Gastrocnemius medialis (tissue), 4 donors: ENCODE measurements around the gene TXLNA. TPM values are rescaled to one million over a fixed set of nuclear protein-coding genes. Genes with fewer than 3 reads are reported as not detected.

Experiments used
- ATAC-seq, 2 donors: fragments of 150-250 bp; one replicate each; pipeline ENCODE4 v1.9.1; 2016
- DNase-seq, 2 donors: peaks; one replicate each; pipeline ENCODE4 v3.0.0-alpha.2; 2019
- H3K27ac ChIP-seq, 4 donors: fragments of 200-600 bp; sonication (generic); 1 replicate in 1 of 4; 2 replicates in 3 of 4; pipeline ENCODE4 v1.5.1; 2016 to 2018; ENCODE audit warnings: mild to moderate bottlenecking in 2 of 4, moderate library complexity in 1 of 4
- H3K27me3 ChIP-seq, 3 donors: fragments of 200-600 bp; sonication (generic) in 2 of 3; 1 replicate in 1 of 3; 2 replicates in 2 of 3; pipeline versions ENCODE4 v1.5.1 to v1.6.0; 2016 to 2019; ENCODE audit warnings: mild to moderate bottlenecking in 1 of 3, moderate library complexity in 1 of 3
- H3K36me3 ChIP-seq, 2 donors: fragments of 200-600 bp; sonication (generic) in 1 of 2; one replicate each; pipeline ENCODE4 v1.5.1; 2017 to 2018
- H3K4me1 ChIP-seq, 2 donors: fragments of 200-600 bp; sonication (generic) in 1 of 2; one replicate each; pipeline ENCODE4 v1.5.1; 2016 to 2017; ENCODE audit warnings: mild to moderate bottlenecking in 2 of 2
- H3K4me3 ChIP-seq, 4 donors: fragments of 200-600 bp; sonication (generic) in 3 of 4; 1 replicate in 1 of 4; 2 replicates in 3 of 4; pipeline ENCODE4 v1.5.1; 2016 to 2019; ENCODE audit warnings: mild to moderate bottlenecking in 2 of 4
- H3K9me3 ChIP-seq, 3 donors: fragments of 200-600 bp; sonication (generic) in 2 of 3; 1 replicate in 1 of 3; 2 replicates in 2 of 3; pipeline ENCODE4 v1.5.1; 2016 to 2019
- POLR2A ChIP-seq, 2 donors: fragments of 450-650 bp; IDR thresholded peaks; one replicate each; pipeline ENCODE4 v1.6.1; 2017; ENCODE audit warnings: antibody characterized with exemption in 2 of 2, mild to moderate bottlenecking in 2 of 2, moderate library complexity in 2 of 2
- in situ Hi-C, 4 donors: fragments of 200-750 bp; cut with MboI; loops; one replicate each; pipeline versions ENCODE4 v1.15.0 to v1.8.0; 2017; ENCODE audit warnings: low sequenced_read_pairs in 4 of 4
- intact Hi-C: fragments of 100-400 bp; cut with DNase I; formaldehyde crosslinking; loops from one replicate; pipeline ENCODE4 v1.15.1; 2023; ENCODE audit warnings: low total_unique reads
- total RNA-seq, 4 donors: library from RNA; depleted of rRNA; stranded (reverse); fragments of >200 nt; gene quantifications; one replicate each; pipeline versions ENCODE4 v1.1.0 to v1.2.3, GENCODE V29; 2016
- TF ChIP-seq, protein P1 (sequence below), 5 experiments: fragments of 450-650 bp in 3 of 5; fragments of 200-600 bp in 2 of 5; sonication (generic) in 2 of 5; IDR thresholded peaks in 4 of 5; conservative IDR thresholded peaks in 1 of 5; 1 replicate in 4 of 5; 2 replicates in 1 of 5; pipeline ENCODE4 v1.5.1; 2016 to 2019; ENCODE audit warnings: antibody characterized with exemption in 5 of 5, mild to moderate bottlenecking in 3 of 5, moderate library complexity in 3 of 5

The TXLNA gene
- total RNA-seq, 4 donors from 2014 or later: 15.7 to 21.0 (median 17.6) TPM

DNA sequence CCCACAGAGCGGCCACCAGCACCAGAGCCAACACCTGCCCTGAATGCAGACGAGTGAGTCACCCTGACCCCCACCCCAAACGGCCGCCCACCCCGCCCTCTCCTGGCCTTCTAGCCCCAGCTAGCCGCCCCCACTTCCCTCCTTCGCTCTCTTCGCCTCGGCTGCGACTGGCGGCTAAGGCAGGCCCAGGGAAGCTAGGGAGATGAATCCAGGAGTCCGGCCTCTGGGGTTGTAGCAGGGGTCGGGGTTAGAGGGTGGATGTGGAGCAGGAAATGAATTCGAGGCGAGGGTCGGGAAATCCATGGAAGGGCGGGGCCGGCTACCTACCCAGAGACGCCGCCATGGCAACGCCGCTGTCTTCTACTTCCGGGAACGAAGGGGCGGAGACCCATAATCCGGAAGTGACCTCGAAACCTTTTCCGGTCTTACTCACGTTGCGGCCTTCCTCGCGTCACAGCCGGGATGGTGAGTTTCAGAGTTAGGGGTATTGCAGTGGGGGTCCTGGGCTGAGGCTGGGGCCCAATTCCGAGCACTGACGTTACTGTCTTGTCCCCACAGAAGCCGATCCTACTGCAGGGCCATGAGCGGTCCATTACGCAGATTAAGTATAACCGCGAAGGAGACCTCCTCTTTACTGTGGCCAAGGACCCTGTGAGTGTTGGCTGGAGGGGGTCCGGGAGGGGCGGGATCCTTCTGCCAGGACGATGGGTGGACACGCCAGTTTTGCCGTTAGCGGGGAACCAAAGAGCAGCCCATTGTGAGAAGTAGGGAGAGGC is 42.7 kb downstream of the TXLNA start, which contains the start of the genes EIF3I and TMEM234:
EIF3I (plus strand) TSS at position 428 of the 776 bp plus-strand sequence; CDS start at position 463, 35 bp downstream.
TMEM234 (minus strand) TSS at position 374 of the 776 bp plus-strand sequence; CDS start at position 343, 31 bp downstream.
- peaks cover 23 to 28% of the 10 kb centered on the region in 2 donors for H3K4me1 ChIP-seq
- intact Hi-C loops: loop anchor here (2.0 to 10.0 kb wide), 2 partner anchors 19 to 117 kb away; partner anchors contain the start of gene KPNA6
- no peaks in the 10 kb centered on the region for H3K27me3 ChIP-seq

DNA sequence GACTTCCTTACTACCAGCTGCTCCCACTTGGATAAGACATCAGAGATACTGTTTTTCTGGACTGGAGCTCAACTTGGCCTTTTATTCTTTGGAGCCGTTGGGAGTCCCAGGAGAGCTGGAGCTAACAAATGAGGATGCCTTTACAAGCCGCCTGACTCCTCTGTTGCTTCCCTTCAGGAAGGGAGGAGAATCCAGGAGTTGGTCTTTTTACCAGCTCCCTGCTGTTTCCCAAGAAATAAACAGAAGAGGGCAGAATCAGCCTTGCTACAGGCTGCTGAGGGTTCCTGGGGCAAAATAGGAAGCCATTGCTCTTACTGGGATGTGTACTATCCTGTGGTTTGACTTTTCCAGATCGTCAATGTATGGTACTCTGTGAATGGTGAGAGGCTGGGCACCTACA is 44.2 kb downstream of the TXLNA start:
- no peak for DNase-seq
- TF ChIP-seq POLR2A (IDR thresholded peaks at IDR 0.05): no peak
- peaks cover 23 to 28% of the 10 kb centered on the region in 2 donors for H3K4me1 ChIP-seq
- H3K27ac ChIP-seq: peak overlapping the region; percentile 87 to 97 (median 90)
- intact Hi-C loops (loop anchor here (2.0 to 10.0 kb wide), 2 partner anchors 17 to 119 kb away; partner anchors contain the start of gene KPNA6), in situ Hi-C loops (no loop called here)
- ATAC-seq: no peak
- H3K36me3 ChIP-seq: peaks cover 3 to 58% of the 10 kb centered on the region in 2 donors
- peak overlapping the region in 3 of 4 donors; percentile 72 to 99 (median 95) for H3K4me3 ChIP-seq
- no peaks in the 10 kb centered on the region for H3K27me3 ChIP-seq
- H3K9me3 ChIP-seq: no peaks in the 10 kb centered on the region

More for the DNA sequence above, 42.7 kb downstream of the TXLNA start, which contains the start of the genes EIF3I and TMEM234:
- H3K27ac ChIP-seq: peak within 1 kb of the TSS; percentile 87 to 97 (median 90)
- peak; percentile 87 for DNase-seq
- peak; percentile 88 to 96 for TF ChIP-seq POLR2A (IDR thresholded peaks at IDR 0.05)
- TF ChIP-seq, protein P1, sequence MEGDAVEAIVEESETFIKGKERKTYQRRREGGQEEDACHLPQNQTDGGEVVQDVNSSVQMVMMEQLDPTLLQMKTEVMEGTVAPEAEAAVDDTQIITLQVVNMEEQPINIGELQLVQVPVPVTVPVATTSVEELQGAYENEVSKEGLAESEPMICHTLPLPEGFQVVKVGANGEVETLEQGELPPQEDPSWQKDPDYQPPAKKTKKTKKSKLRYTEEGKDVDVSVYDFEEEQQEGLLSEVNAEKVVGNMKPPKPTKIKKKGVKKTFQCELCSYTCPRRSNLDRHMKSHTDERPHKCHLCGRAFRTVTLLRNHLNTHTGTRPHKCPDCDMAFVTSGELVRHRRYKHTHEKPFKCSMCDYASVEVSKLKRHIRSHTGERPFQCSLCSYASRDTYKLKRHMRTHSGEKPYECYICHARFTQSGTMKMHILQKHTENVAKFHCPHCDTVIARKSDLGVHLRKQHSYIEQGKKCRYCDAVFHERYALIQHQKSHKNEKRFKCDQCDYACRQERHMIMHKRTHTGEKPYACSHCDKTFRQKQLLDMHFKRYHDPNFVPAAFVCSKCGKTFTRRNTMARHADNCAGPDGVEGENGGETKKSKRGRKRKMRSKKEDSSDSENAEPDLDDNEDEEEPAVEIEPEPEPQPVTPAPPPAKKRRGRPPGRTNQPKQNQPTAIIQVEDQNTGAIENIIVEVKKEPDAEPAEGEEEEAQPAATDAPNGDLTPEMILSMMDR (IDR thresholded peaks at IDR 0.05 in 4 of 5, conservative IDR thresholded peaks at IDR 0.05 in 1 of 5): no peak
- H3K36me3 ChIP-seq: peaks cover 3 to 42% of the 10 kb centered on the region in 2 donors
- peak within 1 kb of the TSS; percentile 71 to 99 (median 84) for H3K4me3 ChIP-seq
- ATAC-seq: peak; percentile 98 to 100
- H3K9me3 ChIP-seq: no peaks in the 10 kb centered on the region
- in situ Hi-C loops: no loop called here

DNA sequence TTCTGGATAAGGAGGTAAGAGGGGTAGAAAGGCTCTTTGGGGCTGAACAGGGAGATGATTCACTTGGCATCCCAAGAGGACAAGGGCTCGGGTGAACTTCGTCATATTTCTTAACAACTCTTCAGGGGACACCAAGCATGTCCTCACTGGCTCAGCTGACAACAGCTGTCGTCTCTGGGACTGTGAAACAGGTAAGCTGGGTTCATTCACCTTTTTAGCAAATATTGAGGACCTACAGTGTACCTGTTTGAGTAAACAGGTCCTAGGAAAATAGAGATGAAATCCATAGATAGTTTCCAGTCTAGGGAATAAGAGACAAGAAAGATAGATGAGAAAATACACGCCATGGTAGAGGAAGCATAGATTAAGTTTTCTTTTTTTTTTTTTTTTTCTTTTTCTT is 44.8 kb downstream of the TXLNA start:
- ATAC-seq (no peak), DNase-seq (no peak)
- Histone ChIP-seq H3K27me3 (no peaks in the 10 kb centered on the region), H3K9me3 (no peaks in the 10 kb centered on the region), H3K4me3 (no peak overlapping the region), H3K4me1 (peaks cover 23 to 28% of the 10 kb centered on the region in 2 donors), H3K36me3 (peaks cover 3 to 62% of the 10 kb centered on the region in 2 donors), H3K27ac (peak overlapping the region in 3 of 4 donors; percentile 87 to 97 (median 91))
- intact Hi-C loops: loop anchor here (10.0 kb wide), 1 partner anchor 119 kb away; the partner anchor contains the start of gene KPNA6
- TF ChIP-seq, protein P1 (IDR thresholded peaks at IDR 0.05 in 4 of 5, conservative IDR thresholded peaks at IDR 0.05 in 1 of 5): no peak
- TF ChIP-seq POLR2A (IDR thresholded peaks at IDR 0.05): no peak
- in situ Hi-C loops: no loop called here

DNA sequence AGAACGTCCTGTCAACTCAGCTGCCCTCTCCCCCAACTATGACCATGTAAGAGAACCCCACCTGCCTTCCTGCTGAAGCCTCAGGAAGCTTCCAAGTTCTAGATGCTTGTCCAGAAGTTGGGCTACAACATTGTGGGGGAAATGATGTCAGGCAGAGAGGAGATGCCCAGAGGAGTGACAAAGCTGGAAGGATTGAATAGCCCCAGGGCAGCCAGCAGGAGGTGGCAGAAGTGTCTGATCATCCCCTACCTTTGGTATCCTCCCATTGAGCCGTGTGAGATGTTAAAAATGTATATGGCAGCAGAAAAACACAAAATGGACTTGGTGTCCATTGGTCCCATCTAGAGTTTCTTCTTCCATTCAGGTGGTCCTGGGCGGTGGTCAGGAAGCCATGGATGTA is 49.3 kb downstream of the TXLNA start:
- intact Hi-C loops (loop anchor here (10.0 kb wide), 1 partner anchor 124 kb away; the partner anchor contains the start of gene KPNA6), in situ Hi-C loops (no loop called here)
- H3K36me3 ChIP-seq: peaks cover 3 to 95% of the 10 kb centered on the region in 2 donors
- ATAC-seq (no peak), DNase-seq (no peak)
- peaks cover 3 to 12% of the 10 kb centered on the region in 2 donors for H3K4me1 ChIP-seq
- no peaks in the 10 kb centered on the region for H3K9me3 ChIP-seq
- no peak overlapping the region for H3K4me3 ChIP-seq
- no peaks in the 10 kb centered on the region for H3K27me3 ChIP-seq
- TF ChIP-seq, protein P1 (IDR thresholded peaks at IDR 0.05 in 4 of 5, conservative IDR thresholded peaks at IDR 0.05 in 1 of 5): no peak
- TF ChIP-seq POLR2A (IDR thresholded peaks at IDR 0.05): no peak
- no peak overlapping the region for H3K27ac ChIP-seq
